Measurements from ENCODE around the gene PSME4.
"Not testable (repeated sequence)": the region's sequence is repeated elsewhere in the genome, so short reads cannot be mapped to it uniquely, and the experiment has no call there.

The PSME4 gene

DNA sequence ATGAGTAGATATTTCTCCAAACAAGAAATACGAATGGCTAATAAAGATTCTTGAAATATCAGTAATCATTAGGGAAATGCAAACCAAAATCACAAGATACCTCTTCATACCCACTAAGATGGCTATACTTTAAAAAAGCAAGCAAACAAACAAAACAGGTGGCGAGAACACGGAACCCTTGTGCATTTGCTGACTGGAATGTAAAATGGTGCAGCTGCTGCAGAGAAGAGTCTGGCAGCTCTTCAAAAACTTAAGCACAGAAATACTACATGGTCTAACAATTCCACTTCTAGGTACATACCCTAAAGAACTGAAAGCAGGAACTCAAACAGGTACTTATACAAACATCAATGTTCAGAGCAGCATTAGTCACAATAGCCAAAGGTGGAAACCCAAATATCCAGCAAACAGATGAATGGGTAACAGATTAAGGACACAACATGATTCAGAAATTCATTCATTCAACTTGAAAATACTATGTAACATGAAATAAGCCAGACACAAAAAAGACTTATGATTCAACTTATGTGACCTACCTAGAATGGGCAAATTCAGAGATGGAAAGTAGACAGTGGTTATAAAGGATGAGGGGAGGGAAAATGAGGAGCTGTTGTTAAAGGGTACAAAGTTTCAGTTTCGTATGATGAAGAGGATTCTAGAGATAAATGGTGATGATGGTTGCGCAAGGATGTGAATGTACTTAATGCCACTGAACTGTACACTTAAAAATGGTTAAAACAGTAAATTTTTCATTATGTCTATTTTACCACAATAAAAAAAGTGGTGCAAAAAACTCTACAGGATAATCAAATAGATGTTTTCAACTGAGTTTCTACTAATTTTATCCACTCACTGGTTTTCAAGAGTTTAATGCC lies 84.2 kb downstream of the PSME4 start:
- DNase-seq, result no peak

DNA sequence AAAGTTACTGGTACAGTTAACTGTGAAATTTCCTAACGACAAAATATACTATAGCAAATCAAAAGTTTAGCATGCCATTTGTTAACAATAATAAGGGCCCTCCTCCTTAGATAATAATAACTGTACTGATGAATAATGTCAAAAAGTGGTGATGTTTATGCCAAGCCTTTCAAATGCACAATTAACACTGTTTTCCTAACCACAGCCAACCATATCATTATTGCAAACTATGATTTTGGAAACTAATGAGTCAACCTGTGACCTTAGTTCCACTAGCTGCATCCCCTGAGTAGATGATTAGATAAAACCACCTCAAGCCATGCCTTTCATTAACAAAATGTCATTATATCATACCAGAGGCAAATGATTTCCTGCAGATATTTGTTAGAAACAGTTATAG lies 85.9 kb downstream of the PSME4 start:
- DNase-seq, result no peak

DNA sequence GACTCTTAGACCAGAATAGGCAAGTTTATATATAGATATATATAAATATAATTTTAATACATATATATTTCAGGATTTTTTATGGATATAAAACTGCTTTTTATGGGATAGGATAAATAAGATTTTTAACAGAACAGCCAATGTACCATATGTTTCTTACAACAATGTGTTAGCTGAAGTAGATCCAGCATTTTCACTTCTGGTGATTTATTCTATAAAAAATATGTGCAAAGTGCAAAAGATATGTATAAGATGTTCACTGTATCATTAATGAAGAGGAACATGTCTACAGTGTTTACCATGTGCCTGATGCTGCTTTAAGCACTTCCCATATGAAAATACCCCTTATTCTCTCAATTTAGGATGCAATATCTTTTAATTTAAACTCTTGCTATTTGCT lies 88.8 kb downstream of the PSME4 start:
- no peak for DNase-seq

DNA sequence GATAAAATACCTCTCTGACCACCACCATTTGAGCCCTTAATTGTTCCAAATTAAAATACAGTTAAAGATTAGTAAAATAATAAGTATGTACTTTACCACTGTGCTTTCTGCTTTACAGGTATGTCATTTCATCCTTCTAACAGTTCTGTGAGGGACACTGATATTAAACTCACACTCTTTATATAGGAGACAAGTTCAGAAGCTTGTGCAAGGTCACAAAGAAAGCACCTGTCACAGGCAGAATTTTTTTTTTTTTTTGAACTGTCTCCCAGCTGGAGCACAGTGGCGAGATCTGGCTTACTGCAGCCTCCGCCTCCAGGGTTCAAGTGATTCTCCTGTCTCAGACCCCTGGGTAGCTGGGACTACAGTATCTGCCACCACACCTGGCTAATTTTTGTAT lies 89.4 kb downstream of the PSME4 start:
- no peak for DNase-seq

DNA sequence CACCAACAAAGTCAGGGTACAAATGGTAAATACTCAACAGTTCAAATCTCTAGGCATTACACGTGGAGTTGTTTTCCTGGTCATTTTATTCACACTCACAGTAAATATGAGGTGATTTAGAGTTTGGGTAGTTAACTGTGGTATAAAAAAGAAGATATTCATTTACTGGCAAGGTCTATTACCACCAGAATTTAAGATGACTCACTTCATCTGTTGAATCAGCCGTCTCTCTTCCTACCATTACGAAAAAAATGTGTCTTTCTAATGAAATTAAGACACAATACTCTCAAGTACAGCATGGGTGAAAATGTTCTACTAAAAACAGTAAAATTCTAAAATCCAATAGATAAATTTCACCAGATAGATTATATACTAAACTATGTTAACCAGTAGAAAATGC lies 90.0 kb downstream of the PSME4 start:
- DNase-seq, result no peak

DNA sequence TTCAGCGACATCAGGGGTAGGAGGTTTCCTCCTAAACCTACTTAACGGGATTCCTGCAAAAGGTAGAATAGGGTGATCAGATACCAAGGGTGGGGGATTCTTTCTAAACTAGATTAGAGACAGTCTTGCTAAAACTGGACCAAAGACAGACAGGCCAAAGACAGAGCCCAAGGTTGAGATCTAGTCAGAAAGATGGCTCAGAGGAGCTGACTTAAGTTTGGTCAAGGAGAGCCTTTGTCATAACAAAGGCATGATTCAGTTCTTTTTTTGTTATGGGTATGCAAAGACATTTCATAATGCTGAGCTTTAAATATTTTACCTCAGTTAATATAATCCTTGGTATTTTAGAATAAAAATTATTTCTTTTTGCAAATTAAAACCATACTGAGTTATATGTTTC lies 93.2 kb downstream of the PSME4 start:
- DNase-seq, result no peak

DNA sequence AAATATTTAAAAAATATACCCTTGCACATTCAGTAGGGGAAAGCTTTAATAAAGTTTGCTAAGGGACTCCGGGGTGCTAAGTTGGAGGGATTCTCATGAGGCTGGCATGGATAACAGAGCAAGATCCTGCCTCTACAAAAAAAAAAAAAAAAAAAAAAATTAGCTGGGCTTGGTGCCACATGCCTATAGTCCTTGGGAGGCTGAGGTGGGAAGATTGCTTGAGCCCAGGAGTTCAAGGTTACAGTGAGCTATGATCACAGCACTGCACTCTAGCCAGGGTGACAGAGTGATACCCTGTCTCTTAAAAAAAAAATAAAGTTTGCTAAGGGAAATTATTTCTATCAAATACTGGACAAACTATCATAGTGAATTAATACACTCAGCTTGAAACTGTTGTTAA lies 93.7 kb downstream of the PSME4 start:
- DNase-seq, result no peak

DNA sequence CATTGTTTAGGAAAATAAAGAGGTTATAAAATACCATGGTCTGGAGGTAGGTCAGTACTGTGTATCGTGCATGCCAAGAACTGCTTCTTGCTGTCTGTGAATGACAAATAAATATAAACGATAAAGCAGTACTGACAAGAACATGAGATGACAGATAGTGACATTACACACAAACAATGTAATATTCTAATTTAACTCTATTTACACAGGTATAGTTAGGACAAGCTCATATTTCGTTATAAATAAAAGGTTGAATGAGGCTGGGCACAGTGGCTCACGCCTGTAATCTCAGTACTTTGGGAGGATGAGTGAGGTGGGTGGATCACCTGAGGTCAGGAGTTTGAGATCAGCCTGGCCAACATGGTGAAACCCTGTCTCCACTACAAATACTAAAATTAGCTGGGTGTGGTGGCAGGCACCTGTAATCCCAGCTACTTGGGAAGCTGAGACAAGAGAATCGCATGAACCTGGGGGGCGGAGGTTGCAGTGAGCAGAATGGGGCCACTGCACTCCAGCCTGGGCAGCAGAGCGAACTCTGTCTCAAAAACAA lies 96.3 kb downstream of the PSME4 start:
- no peak for DNase-seq

DNA sequence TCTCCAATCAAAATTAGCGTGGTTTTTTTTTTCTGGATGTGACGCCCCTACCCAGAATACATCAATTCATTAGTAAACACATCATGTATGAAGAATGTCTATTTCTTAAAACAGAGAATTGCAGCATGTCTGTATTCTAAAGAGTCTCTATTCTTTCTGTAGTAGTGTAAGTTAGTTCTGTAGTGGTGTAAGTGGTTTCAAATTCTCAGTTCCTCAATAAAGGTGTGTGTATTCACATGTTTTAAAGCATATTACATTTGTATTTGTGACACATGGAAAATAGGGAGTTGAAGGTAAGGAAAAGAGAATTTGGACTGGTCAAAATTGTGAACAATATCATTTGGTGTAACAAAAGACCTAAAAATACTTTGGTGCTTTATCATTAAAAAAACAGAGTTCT lies 103.0 kb downstream of the PSME4 start:
- no peak for DNase-seq

DNA sequence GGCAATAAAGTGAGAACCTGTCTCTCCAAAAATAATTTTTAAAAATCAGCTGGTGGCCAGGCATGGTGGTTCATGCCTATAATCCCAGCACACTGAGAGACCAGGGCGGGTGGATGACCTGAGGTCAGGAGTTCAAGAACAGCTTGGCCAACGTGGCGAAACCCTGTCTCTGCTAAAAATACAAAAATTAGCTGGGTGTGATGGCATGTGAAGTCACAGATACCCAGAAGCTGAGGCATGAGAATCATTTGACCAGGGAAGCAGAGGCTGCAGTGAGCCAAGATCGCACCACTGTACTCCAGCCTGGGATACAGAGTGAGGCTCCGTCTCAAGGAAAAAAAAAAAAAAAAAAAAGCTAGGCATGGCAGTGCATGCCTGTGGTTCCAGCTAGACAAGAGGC lies 103.6 kb downstream of the PSME4 start:
- no peak for DNase-seq

DNA sequence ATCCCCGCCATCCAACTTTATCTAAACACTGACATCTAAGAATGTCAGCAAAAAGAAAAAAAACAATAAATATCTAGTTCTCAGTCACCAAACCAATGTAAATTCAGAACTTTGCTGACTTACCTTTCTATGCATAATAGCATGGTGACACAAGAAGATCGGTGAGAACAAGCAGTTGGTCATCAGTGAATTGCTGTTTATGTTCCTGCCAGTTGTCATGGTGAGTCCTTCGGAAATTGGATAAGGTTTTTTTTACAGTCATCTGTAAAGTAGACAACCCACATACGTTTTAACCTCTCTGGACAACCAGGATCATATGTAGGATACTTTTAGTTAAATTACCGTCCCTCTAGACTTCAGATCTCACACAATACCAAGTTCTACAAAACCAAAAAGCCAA lies 104.8 kb downstream of the PSME4 start:
- no peak for DNase-seq

DNA sequence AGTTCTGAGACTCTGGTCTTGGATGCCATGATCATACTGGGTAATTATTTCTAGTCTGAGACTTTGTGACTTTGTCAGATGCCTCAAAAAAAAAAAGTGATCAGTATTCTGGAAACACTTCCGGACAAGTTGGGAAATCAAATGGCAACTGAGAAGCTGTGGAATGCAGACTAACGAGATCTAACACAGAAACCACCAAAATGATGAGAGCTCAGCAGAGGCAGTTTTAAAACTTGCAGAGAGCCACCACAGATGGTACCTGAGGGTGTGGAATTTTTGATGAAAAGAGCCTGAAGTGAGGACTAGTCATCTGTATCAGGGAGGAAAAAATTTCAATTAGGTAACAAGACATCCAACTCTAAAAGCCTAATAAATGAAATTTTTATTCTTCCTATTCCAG lies 105.5 kb downstream of the PSME4 start:
- DNase-seq, result no peak

DNA sequence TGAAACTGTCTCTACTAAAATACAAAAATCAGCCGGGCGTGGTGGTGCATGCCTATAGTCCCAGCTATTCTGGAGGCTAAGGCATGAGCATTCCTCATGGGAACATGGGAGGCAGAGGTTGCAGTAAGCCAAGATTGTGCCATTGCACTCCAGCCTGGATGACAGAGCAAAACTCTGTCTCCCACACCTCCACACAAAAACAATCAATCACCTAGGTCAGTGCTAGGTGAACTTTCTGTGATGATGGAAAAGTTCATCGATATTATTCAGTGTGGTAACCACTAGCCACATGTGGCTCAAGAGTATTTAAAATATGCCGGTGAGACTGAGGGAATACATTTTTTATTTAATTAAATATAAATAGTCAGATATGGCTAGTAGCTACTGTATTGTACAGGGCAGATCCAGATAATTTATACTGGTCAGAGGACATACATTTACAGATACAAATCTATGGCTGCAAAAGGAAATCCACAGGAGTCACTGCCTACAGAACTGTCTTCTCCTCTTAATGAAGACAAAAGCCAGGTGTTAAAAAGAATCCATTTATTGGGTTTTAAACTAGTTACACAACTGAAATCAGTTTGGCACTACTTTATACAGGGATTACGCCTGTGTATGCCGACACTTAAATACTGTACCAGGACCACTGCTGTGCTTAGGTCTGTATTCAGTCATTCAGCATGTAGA lies 107.1 kb downstream of the PSME4 start:
- DNase-seq, result no peak

DNA sequence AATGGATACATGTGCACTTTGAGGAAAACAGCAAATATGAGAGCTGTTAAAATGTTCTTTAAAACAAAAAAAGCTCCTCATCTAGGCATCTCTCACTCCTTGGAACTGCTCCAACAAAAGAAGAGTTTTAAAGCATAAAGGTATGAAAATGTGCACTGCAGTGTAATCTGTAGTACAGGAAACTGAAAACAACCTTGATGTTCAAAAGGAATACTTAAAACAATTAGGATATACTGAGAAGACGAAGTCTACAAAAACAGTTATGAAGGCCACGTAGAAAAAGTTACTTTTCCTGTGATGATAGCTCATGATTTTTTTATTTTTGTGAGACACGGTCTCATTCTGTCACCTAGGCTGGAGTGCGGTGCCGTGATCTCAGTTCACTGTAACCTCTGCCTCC lies 109.0 kb downstream of the PSME4 start:
- DNase-seq, result no peak

DNA sequence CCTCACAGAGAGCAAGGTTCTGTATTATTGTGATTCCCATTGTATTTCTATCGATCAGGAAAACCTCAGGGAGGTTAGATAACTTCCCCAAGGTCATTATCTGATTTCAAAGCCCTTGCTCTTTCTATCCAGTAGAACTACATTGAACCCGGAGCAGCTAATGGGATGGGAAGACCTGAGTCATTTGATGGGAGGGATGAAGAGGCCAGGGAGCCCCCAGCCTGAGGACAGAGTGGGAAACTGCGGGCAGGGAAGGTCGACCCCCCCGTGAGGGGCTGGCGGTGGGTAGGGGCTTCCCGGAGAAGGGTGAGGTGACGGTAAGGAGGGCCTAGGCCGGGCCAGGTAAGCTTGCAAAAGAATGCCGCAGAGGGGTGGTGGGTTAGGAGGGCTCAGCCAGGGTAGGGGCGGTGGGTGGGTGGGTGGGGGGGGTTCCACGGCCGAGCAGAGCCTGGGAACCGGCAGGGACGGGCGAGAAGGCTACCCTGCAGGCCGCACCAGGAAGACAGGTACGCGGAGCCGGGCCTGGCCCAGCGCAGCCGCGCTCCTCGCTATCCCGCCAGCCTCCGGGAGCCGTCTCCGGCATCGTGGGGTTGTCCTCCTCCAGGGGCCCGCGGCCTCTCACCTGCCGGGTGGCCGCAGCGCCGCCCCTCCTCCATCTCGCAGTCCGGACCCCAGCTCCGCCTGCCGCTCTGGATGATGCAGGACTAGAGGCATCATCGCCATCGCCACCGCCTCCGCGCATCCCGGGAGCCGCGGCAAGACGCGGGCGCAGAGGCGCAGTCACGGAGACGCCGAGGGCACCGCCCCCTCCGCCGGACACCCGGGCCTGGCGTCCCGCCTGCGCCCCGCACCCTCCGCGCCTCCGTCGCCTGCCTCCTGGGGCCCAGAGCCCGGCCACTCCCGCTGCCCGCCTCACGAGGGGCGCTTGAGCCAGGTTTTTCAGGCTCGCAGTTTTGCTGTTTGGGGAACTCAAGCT lies 111.3 kb downstream of the PSME4 start, which contains the start of gene GPR75:
TSS of gene GPR75 (minus strand) at position 762 of the 976 bp plus-strand sequence. CDS start 5,211 bp downstream, outside the sequence.
- no peak for DNase-seq

DNA sequence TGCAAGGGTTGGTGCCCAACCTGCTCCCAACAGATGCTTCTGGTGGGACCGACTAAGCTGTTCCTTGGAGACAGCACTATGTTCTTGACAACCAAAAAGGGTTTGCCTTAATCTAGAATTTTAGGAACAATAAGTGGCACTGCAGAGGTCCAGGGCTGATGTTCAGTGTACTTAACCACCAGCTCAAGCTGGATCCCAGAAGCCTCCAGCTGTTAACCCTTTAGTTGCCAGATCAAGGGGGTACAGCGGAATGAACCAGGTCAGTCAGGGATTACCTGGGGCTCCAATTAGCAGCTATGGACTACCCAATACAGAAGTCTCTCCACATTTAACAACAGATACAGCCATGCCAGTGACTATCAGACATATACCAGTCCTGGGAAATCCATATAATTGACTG lies 114.5 kb downstream of the PSME4 start:
- DNase-seq, result no peak

DNA sequence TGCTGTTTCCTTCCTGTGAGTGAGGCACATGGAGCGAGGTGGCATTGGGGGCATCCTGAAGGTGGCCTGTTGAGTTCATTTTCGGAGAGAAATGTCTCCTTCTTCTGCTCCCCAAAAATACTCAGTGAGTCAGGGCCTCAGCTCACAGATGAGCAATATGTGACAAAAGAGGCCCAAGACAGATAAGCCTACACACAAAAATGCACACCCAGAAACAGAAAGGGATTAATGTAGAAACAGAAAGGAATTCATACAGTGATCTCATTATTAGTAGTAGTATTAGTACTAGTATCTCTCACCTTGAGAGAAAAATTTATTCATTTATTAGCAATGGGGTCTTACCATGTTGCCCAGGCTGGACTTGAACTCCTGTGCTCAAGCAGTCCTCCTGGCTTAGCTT lies 116.1 kb downstream of the PSME4 start:
- DNase-seq, result no peak

DNA sequence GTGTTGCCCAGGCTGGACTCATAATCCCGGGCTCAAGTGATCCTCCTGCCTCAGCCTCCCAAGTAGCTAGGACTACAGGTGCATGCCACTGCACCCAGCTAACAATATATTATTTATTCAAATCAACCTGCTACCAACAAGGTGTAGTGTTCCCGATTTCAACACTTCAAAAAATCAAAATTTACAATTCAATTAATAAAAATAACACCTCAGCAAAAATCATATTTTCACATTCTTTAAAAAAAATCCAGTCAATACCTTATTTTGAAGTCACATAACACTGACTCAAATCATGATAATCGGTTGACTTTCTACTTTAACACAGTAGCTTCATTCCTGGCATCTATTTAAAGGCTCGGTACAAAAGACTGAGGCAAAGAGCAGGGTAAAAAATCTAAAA lies 118.3 kb downstream of the PSME4 start:
- no peak for DNase-seq

DNA sequence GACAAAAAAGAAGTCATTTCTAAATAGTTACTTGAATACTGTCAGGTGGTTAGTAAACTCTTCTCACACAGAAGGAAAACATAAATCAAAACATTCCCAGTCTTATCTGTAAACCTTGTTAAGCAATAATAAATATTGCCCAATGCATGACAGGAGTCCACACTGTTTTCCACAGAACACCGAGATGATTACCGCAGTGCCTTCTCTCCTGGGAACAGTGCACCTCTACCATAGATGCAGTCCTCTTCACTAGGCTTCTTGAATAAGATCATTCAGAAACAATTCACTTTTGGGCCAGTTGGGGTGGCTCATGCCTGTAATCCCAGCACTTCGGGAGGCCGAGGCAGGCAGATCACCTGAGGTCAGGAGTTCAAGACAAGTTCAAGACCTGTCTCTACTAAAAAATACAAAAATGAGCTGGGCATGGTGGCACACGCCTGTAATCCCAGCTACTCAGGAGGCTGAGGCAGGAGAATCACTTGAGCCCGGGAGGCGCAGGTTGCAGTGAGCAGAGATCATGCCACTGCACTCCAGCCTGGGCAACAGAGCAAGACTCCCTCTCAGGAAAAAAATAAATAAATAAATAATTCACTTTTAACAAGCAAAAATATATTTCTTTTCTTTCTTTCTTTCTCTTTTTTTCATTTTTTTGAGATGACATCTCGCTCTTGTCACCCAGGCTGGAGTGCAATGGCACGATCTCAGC lies 119.6 kb downstream of the PSME4 start:
- DNase-seq, result not testable (repeated sequence)

DNA sequence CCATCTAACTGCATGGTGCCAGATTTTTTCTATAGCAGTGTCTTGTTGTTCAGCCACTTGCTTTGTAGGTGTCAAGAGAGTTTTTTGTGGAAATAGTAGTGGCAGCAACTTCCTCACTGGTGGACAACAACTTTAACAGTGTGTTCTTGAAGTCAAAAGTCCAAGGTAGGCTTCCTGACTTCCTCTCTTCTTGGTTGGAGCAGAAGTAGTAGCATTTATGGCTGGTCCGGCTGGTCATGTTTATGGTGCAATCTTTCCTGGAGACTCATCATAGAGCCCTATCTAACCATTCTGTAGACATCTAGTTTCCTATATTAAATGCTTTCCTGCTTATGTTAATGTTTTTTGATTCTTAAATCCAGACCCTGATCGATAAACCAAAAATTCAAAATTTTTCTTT lies 122.7 kb downstream of the PSME4 start:
- DNase-seq, result no peak

DNA sequence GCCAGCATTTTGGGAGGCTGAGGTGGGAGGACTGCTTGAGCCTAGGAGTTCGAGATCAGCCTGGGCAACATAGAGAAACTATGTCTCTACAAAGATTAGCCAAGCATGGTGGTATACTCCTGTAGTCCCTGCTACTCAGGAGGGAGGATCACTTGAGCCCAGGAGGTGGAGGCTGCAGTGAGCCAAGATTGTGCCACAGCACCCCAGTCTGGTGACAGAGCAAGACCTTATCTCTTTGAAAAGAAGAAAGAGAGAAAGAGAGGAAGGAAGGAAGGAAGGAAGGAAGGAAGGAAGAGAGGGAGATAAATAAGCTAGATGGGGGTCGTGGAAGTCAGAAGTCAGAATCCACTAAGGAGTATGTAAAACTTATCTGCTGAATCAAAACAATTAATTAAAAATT lies 127.2 kb downstream of the PSME4 start:
- DNase-seq, result no peak

DNA sequence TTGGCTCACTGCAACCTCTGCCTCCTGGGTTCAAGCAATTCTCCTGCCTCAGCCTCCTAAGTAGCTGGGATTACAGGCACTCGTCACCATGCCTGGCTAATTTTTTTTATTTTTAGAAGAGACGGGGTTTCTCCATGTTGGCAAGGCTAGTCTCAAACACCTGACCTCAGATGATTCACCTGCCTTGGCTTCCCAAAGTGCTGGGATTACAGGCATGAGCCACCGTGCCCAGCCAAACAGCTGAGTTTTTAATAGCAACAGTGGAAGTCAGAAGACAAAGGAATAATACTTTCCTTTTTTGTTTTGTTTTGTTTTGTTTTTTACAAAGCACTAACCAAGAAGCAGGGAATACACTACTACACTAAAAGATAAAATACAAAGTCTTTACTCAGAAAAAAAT lies 127.9 kb downstream of the PSME4 start:
- no peak for DNase-seq
